Measurements from ENCODE around the gene SPCS2. TPM values are rescaled to one million over a fixed set of nuclear protein-coding genes. Genes with fewer than 3 reads are reported as not detected.

Gene SPCS2
- total and polyA plus RNA-seq, 2 experiments from 2014 or later, result 51.1 to 370 TPM

DNA sequence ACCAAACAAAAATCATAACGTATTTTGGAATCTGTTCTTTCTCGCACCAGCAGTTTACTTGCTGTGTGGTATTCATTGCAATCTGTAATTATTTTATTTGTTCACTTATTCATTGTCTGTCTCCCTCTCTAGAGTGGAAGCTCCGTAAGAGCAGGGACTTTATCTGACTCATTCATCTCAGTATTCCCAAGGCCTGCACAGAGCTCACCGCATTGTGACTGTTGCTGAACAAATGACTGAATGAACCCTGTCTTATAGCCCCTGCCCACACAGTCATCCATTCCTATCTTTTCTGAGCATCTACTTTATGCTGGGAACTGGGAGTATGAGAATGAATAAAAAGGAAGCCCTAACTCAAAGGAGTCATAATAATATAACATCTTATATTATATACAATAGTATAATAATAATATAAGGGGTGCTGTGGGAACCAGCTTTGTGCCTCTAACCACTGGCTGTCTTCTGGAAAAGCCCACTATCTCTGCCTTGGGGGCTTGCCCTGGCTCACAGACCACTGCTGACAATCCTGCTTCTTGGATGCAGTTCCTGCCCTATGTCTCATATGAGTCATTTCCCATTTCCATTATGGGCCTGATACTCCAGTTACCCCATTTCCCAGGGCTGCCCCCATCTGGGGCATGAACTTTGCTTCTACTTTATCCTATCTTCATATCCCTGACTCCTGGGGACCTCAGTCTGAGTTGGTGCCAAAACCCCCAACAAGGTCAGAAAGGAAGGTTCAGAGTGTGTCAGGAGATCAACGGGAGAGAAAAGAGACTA is 11.2 kb upstream of the SPCS2 start:
- Histone ChIP-seq H3K4me2 (ENCODE audit: unreplicated experiment) (no peak overlapping the region), H3K36me3 (ENCODE audit: low read depth) (no peaks in the 10 kb centered on the region), H3K79me2 (ENCODE audit: insufficient read depth) (no peaks in the 10 kb centered on the region), H3K4me1 (ENCODE audit: insufficient read depth) (peaks cover 20% of the 10 kb centered on the region), H3K27me3 (replicated peaks; ENCODE audit: insufficient read depth) (no peaks in the 10 kb centered on the region), H3K4me3 (no peak overlapping the region), H3K9ac (no peak overlapping the region), H2AFZ (no peak overlapping the region), H3K9me2 (ENCODE audit: insufficient read depth) (no peaks in the 10 kb centered on the region), H3K9me3 (ENCODE audit: low read depth) (no peaks in the 10 kb centered on the region), H3F3A (ENCODE audit: insufficient read depth) (peaks cover 23% of the 10 kb centered on the region), H3K27ac (peak overlapping the region; percentile 44), H4K20me1 (ENCODE audit: insufficient read depth) (no peaks in the 10 kb centered on the region)
- in situ Hi-C loops (cut with MboI), result no loop called here
- DNase-seq, result peak; percentile 78
- 58 to 59% methylated on average over 5 of the region's 5 CpGs for WGBS, 2 experiments (ENCODE audit: low coverage in 1 of 2, low lambda C conversion rate in 2 of 2, missing lambda C conversion rate in 2 of 2)
- TF ChIP-seq EZH2phosphoT487 (IDR thresholded peaks at IDR 0.05; ENCODE audit: insufficient read depth, low read depth), result no peak

DNA sequence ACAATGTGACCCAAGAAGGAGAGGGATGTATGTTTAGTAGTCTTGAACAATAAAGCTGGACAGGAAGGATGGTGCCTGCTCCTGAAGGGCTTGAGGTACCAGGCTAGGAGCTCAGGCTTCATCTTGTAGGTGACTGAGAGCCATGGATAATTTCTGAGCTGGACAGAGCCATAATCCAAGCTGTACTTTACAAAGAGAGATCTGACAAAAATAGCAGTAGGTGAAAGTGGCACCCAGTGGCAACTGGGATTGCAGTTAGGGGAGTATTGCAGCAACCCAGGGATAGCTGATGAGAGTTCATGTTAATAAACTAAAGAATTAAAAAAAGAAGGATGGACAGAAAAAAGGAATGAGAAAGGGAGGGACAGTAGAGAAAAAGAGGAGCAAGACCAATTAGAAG is 7.6 kb upstream of the SPCS2 start:
- Histone ChIP-seq H4K20me1 (ENCODE audit: insufficient read depth) (no peaks in the 10 kb centered on the region), H3K4me2 (ENCODE audit: unreplicated experiment) (no peak overlapping the region), H3K79me2 (ENCODE audit: insufficient read depth) (no peaks in the 10 kb centered on the region), H3K4me1 (ENCODE audit: insufficient read depth) (peaks cover 39% of the 10 kb centered on the region), H3K9me3 (ENCODE audit: low read depth) (no peaks in the 10 kb centered on the region), H3F3A (ENCODE audit: insufficient read depth) (peaks cover 50% of the 10 kb centered on the region), H3K27me3 (replicated peaks; ENCODE audit: insufficient read depth) (no peaks in the 10 kb centered on the region), H3K27ac (no peak overlapping the region), H3K4me3 (no peak overlapping the region), H3K36me3 (ENCODE audit: low read depth) (no peaks in the 10 kb centered on the region), H2AFZ (no peak overlapping the region), H3K9ac (no peak overlapping the region), H3K9me2 (ENCODE audit: insufficient read depth) (no peaks in the 10 kb centered on the region)
- in situ Hi-C loops (cut with MboI), result no loop called here
- no peak for DNase-seq
- TF ChIP-seq EZH2phosphoT487 (IDR thresholded peaks at IDR 0.05; ENCODE audit: insufficient read depth, low read depth) (no peak), EZH2 (IDR thresholded peaks at IDR 0.05; ENCODE audit: insufficient read depth, poor library complexity, severe bottlenecking) (no peak)

DNA sequence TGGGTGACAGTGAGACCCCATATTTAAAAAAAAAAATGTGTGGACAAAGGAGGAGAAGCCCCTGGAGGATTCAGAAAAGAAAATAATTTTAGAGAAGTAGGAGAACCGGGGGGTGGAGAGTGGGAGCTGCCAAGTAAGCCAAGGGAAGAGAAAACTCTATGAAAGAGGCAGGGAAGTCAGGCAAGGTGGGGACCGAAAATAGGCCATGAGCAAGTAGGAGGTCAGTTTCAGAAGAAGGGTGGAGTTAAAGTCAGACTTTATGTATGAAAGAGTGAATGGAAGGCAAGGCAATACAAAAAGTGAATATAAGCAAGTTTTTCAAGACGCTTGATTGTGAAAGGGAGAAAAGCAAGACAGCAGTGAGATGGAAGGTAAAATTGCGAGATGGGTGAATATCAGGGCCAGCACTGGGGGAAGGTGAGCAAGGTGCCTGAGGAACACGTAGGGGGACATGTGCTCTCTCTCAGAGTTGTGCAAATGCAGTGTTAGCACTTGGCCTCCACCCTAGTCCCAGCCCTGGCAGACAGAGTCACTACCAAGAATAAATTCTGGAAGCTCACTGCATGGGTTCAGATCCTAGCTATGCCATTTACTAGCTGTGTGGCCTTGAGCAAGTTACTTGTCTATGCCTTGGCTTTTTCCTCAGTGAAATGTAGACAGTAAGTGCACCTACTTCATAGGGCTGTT is 6.8 kb upstream of the SPCS2 start:
- peaks cover 38% of the 10 kb centered on the region for H3K4me1 ChIP-seq (ENCODE audit: insufficient read depth)
- DNase-seq, result no peak
- no peaks in the 10 kb centered on the region for H3K27me3 ChIP-seq (replicated peaks; ENCODE audit: insufficient read depth)
- H3K9me2 ChIP-seq (ENCODE audit: insufficient read depth), result no peaks in the 10 kb centered on the region
- H3K4me3 ChIP-seq, result no peak overlapping the region
- no peaks in the 10 kb centered on the region for H3K79me2 ChIP-seq (ENCODE audit: insufficient read depth)
- in situ Hi-C loops (cut with MboI), result no loop called here
- 85% methylated on average over 5 of the region's 5 CpGs for WGBS, 2 experiments (ENCODE audit: low coverage in 1 of 2, low lambda C conversion rate in 2 of 2, missing lambda C conversion rate in 2 of 2)
- no peaks in the 10 kb centered on the region for H3K9me3 ChIP-seq (ENCODE audit: low read depth)
- H3K9ac ChIP-seq, result peak overlapping the region; percentile 51
- TF ChIP-seq EZH2 (IDR thresholded peaks at IDR 0.05; ENCODE audit: insufficient read depth, poor library complexity, severe bottlenecking) (no peak), EZH2phosphoT487 (IDR thresholded peaks at IDR 0.05; ENCODE audit: insufficient read depth, low read depth) (no peak)
- H3K36me3 ChIP-seq (ENCODE audit: low read depth), result no peaks in the 10 kb centered on the region
- peak overlapping the region; percentile 67 for H3K27ac ChIP-seq
- H2AFZ ChIP-seq, result 0 out of 2 replicates have a peak overlapping the region, but pooled peaks have one; percentile 20
- no peaks in the 10 kb centered on the region for H4K20me1 ChIP-seq (ENCODE audit: insufficient read depth)
- peaks cover 44% of the 10 kb centered on the region for H3F3A ChIP-seq (ENCODE audit: insufficient read depth)
- peak overlapping the region; percentile 76 for H3K4me2 ChIP-seq (ENCODE audit: unreplicated experiment)

DNA sequence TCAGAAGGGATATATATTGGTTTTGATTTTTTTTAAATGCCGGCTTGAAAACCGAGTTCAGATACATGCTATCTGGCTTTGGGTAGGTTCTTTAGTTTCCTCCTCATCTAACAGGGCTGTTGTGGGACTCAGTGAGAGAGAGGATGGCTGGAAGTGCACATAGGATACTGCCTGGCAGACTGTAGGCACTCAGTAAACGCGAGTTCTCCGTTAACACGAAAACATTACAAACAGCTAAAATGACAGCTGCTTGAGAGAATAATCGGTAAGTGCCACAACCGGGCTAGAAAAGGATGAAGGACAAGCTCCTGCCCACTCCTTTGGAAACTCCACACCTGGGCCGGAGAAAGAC is 544 bp upstream of the SPCS2 start:
- 3 to 4% methylated on average over 9 of the region's 9 CpGs for WGBS, 2 experiments (ENCODE audit: low coverage in 1 of 2, low lambda C conversion rate in 2 of 2, missing lambda C conversion rate in 2 of 2)
- H3K79me2 ChIP-seq (ENCODE audit: insufficient read depth), result peaks cover 57% of the 10 kb centered on the region

More for the DNA sequence above, 544 bp upstream of the SPCS2 start:
- Histone ChIP-seq H3K4me2 (ENCODE audit: unreplicated experiment) (peak overlapping the region; percentile 90), H3K9me2 (ENCODE audit: insufficient read depth) (no peaks in the 10 kb centered on the region), H3K27ac (peak overlapping the region; percentile 57), H3K36me3 (ENCODE audit: low read depth) (no peaks in the 10 kb centered on the region), H2AFZ (peak overlapping the region; percentile 98), H3K9ac (peak overlapping the region; percentile 93), H3K4me1 (ENCODE audit: insufficient read depth) (peaks cover 32% of the 10 kb centered on the region), H3K9me3 (ENCODE audit: low read depth) (no peaks in the 10 kb centered on the region), H3K4me3 (peak overlapping the region; percentile 97), H3K27me3 (replicated peaks; ENCODE audit: insufficient read depth) (no peaks in the 10 kb centered on the region), H3F3A (ENCODE audit: insufficient read depth) (peaks cover 21% of the 10 kb centered on the region), H4K20me1 (ENCODE audit: insufficient read depth) (no peaks in the 10 kb centered on the region)
- in situ Hi-C loops (cut with MboI), result no loop called here
- TF ChIP-seq EZH2phosphoT487 (IDR thresholded peaks at IDR 0.05; ENCODE audit: insufficient read depth, low read depth) (no peak), EZH2 (IDR thresholded peaks at IDR 0.05; ENCODE audit: insufficient read depth, poor library complexity, severe bottlenecking) (no peak)
- peak; percentile 54 for DNase-seq
